Fibroblast of skin of right quadriceps (primary cell): Measurements from ENCODE around the gene SIDT2.
"Not testable (repeated sequence)": the region's sequence is repeated elsewhere in the genome, so short reads cannot be mapped to it uniquely, and the experiment has no call there.

Source experiments
- DNase-seq: peaks from one replicate; pipeline ENCODE4 v3.0.0-alpha.2; 2013

The SIDT2 gene

DNA sequence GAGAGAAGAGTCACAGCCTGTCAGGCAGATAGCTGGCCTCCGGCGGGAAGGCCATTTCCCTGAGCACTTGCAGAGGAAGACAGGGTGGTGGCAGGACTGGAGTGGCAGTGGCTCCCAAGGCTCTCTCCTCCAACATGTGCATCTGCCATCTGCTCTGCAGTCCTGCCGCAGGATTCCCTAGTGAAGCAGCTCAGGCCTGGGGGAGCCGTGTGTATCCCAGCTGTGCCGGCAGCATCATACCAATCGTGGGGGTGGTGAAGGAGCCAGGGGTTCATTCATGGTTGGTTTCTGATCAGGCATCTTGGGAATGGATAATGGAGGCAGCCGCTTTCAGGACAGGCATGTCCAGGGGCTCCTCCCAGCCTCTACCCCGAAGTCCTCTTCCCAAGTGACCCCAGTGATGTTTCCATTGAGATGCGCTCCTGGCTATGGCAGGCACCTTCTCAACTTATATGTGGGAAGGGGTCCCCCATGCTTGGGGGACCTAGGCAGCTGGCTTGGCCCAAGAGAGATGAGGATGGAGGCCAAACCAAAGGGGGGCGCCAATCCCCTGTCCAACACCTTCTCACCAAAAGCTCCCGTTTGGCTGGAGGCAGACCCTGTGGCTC lies 26.8 kb downstream of the SIDT2 start:
- no peak for DNase-seq

DNA sequence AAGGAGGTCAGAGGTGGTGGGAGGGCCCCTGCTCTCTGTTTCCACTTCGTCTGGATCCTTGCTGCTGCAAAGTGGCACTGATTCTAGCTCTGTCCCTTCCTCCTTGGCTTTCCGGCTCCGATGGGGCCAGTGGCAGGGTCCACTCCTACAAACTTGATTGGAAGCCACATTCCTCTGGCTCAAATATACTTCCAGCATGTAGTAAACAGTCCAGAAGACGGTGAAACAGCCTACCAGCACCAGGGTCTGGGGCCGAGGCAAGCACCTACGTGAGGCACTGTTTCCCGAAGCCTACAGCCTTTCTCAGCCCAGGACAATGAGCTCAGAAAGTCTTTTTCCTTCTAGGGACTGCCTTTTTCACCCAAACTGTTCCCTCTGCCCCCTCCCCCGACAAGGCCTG lies 27.6 kb downstream of the SIDT2 start:
- not testable (repeated sequence) for DNase-seq

GRCh38 chr11:117206859-117207258 lies 28.3 kb downstream of the SIDT2 start:
- DNase-seq = not testable (repeated sequence)

DNA sequence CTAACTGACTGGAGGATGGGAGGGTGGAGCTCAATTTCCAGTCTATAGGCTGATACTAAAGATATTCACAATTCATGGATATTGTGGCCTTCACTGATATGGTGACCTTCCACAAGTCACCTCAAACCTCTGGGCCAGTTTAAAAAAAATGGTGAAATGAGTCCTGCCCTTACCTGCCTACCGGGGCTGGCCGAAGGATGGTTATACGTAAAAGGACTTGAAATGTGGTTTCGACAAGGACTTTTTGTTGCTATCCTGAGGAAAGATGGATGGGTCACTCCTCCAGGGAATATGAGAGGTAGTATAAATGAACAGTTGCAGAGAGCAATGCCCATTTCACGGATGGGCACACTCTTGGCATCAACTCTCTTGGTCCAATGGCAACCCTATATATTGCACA lies 28.9 kb downstream of the SIDT2 start:
- not testable (repeated sequence) for DNase-seq

GRCh38 chr11:117208710-117209109 lies 30.2 kb downstream of the SIDT2 start:
- not testable (repeated sequence) for DNase-seq

DNA sequence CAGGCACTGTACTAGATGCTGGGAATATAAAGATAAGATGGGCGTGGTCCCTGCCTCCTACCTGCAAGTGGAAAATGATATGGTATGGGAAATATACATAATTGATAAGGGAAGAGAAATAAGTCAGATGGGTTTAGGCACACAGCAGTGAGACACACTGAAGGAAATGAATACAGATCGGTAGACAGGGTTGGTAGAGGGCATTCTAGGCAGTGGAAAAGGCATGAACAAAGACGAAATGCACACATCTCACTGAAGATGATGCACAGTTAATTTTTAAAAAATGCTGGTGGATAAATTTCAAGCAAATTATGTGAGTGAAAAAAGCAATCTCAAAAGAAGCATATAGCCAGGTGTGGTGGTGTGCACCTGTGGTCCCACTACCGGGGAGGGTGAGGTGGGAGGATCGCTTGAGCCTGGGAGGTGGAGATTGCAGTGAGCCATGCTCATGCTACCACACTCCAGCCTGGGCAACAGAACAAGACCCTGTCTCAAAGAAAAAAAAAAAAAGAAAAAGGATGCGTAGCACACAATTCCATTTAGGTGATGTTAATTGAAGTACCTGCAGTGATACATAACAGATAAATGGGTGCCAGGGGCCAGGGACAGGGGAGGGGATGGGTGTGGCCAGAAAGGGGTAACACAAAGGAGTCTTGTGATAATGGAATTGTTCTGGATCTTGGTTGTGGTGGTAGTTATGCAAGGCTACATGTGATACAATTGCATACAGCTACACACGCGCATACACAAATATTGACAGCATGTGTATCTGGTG lies 31.0 kb downstream of the SIDT2 start:
- peak; percentile 41 for DNase-seq

GRCh38 chr11:117210620-117211019 lies 32.1 kb downstream of the SIDT2 start:
- no peak for DNase-seq

DNA sequence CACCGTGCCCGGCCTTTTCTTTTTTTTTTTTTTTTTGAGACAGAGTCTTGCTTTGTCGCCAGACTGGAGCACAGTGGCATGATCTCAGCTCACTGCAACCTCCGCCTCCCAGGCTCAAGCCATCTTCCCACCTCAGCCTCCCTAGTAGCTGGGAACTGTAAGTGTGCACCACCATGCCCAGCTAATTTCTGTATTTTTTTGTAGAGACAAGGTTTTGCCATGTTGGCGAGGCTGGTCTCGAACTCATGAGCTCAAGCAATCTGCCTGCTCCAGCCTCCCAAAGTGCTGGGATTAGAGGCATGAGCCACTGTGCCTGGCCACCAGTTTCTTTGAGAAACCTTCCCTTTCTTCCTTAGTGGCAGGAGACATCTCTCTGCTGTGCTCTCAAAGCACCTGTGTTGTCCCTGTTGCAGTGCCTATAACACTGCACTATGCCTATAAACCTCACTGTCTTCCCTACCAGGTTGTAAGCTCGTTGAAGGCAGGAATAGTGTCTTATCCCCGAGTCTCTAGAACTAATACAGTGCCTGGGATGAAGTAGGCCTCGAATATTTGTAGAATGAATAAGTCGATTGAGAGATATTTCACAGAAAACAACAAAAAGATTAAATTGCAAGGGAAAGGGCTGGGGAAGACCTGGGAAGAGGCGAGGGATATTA lies 34.3 kb downstream of the SIDT2 start:
- no peak for DNase-seq

GRCh38 chr11:117214404-117215110 lies 36.0 kb downstream of the SIDT2 start:
- no peak for DNase-seq

DNA sequence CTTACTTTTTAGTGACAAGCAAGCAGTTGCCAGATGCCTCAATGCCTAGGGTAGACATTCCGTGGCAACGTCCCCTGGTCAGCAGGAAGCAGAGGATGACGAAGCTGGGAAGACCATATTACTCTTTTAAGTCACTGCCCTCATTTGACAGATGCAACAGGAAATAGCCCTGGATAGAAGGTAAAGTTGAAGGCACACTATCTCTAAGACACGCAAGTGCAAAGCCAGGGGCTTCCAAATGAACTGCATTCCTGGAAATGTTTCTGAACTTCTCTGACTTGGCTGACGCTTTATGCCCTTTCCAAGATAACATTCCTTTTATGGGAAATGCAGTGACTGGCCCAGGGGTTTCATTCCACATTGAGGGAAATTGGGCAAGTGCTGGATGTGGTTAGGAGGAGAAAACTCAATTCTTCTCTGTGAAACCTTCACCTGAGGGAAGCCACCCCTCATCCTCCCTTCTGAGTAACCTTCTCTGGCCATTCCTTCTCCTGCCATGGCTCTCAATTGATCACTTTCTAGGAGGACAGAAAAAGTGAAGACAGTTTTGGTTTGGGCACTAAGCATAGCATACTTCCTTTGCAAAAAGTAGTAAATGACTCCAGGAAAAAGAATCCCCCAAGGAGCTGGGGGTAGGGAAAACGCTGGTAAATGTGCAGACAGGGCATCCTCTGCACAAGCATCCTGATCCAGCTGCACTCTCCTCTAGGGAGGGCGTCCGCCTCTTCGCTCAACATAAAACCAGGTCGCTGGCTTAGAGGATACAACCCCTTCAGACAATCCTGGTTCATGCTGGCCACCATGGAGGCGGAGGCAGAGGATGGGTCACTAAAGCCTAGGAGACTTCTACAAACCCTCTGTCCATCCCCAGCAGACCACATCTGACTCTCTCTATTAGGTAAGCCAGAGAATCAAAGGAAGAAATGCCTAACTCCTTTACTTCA lies 38.9 kb downstream of the SIDT2 start:
- DNase-seq = peak; percentile 72

DNA sequence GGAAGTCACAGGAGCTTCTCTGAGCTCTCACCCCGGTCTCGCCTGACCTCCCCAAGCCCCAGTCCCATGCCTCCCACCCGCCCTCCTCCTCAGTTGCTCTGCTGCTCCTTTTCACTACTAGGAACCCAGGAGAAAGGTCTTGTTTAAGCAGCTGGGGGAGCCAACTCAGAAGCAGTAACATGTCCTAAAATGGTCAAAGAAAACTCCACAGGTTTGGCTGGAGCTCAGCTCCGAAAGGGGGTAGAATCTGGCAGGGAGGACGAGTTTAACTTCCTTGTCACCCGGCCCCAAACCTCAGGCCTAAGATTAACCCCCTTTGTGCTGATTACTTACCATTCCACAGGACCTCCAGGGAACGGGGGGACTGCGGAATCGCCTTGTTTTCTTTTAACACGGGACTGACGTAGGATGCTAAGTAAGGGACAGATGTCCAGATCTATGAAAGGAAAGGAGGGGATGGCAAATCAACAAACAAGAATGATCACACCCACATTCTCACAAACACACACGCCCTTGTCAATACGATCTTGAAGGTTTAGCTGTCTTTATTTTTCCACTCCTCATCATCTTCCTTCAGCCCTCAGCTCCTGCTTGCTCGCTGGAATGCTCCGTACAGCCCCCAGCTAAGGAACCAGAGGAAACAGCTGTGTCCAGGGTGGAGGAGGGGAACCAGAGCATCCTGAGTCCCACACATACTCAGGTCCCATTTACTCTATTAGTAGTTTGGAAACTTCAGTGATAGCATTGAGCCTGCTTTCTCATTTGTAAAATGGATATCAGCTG lies 39.8 kb downstream of the SIDT2 start:
- DNase-seq = peak; percentile 55

GRCh38 chr11:117219001-117219400 lies 40.5 kb downstream of the SIDT2 start:
- DNase-seq = no peak

DNA sequence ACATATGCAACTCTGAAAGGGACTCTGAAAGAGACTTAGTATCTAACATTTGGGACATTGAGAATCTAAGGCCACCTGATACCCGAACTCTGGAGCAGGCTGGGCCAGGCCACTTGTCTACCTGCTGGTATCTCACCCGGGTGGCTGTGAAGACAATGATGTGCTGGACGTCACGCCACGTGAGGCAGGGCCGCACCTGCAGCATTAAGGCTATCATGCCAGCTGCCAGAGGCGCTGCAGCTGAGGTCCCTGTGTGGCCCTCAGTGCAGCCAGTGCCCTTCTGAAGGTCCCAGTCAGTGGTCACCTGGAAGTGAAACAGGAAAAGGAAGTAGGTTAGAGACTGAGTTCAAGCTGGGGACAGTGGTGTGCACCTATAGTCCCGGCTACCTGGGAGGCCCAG lies 40.9 kb downstream of the SIDT2 start:
- DNase-seq = no peak

- DNase-seq = no peak
These were observed 41.5 kb downstream of the SIDT2 start for GRCh38 chr11:117219995-117220394.

DNA sequence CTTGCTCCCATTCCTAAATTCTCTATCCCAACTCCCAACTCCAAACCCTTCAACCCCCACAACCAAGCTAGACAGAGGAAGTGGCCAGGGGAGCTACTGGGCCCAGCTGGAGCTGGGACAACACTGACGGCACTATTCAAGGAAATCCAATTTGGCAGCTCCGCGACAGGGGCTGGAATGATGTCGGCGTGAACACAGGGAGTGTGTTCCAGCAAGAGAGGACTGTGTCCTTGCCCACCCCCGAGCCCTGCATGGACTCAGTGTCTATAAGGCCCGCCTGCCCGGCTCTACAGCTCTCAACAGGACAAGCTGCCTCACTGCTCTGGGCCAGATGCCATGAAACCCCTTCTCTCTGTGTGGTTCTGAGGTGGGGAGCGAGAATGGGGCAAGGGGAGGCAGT lies 42.0 kb downstream of the SIDT2 start:
- no peak for DNase-seq

GRCh38 chr11:117220999-117221774 lies 42.6 kb downstream of the SIDT2 start:
- DNase-seq = no peak

GRCh38 chr11:117221775-117222517 lies 43.4 kb downstream of the SIDT2 start:
- DNase-seq = peak; percentile 71

DNA sequence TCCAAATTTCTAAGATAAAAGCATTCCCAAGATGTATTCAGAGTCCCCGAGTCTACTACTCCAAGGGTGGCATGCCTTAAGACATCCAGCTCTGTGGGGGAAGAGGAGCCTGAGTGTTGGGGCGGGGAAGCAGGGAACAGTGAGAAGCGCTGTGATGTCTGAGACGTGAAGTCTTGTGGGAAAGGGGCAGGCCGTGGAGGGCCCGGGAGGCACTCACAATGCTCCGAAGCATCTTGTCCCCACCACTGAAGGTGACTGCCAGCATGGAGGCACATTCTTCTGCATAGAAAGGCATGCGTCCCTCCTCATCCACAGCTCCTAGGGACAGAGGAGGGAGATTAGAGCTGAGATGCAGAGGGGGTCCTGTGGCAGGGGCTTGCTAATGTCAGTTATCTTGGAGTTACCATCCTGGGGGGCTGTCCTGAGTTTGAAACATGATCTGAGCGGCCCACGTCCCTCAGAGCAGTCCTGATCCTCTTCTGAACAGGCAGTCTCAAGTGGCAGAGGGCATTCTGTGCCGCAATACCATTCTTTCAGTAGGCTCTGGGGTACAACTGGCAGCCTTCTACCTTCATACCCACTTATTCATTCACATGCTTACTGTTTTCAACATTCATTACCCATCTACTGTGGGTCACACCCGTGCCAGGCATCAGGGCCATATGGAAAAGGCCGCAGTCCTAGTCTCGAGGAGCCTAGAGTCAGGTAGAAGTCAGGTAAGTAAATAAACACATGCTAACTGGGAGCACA lies 44.6 kb downstream of the SIDT2 start:
- DNase-seq = no peak
